Astrocyte (in vitro differentiated cells and primary cell): ENCODE results near the gene PHKA2. TPM values are rescaled to one million over a fixed set of nuclear protein-coding genes. Genes with fewer than 3 reads are reported as not detected.

Experiments used
- DNase-seq: peaks from one replicate; pipeline ENCODE4 v3.0.0-alpha.2; 2010; ENCODE audit warnings: low read depth
- FAIRE-seq: peaks from 2 replicates; lab custom pipeline; 2011; peaks lifted over from hg19 to GRCh38; lab: Jason Lieb, UNC
- H2AFZ ChIP-seq: 2 replicates; pipeline ENCODE4 v1.6.0; 2012; ENCODE audit warnings: low read depth, low read length, inconsistent platforms
- H3K27ac ChIP-seq: 2 replicates; pipeline ENCODE4 v1.5.1; 2011; ENCODE audit warnings: low read depth, low read length, inconsistent platforms
- H3K27me3 ChIP-seq: 2 replicates; pipeline ENCODE4 v1.6.0; 2011; ENCODE audit warnings: low read length, inconsistent platforms; ENCODE audit not compliant: insufficient read depth
- H3K36me3 ChIP-seq: 2 replicates; pipeline ENCODE4 v1.5.1; 2011; ENCODE audit warnings: low read length, inconsistent platforms; ENCODE audit not compliant: insufficient read depth
- H3K4me1 ChIP-seq: 2 replicates; pipeline ENCODE4 v1.5.1; 2011; ENCODE audit warnings: low read length, inconsistent platforms; ENCODE audit not compliant: insufficient read depth
- H3K4me2 ChIP-seq: 2 replicates; pipeline ENCODE4 v1.6.0; 2012; ENCODE audit warnings: low read length, inconsistent platforms
- H3K4me3 ChIP-seq: 2 replicates; pipeline ENCODE4 v1.5.1; 2011; ENCODE audit warnings: low read depth, mild to moderate bottlenecking, low read length, inconsistent platforms; ENCODE audit not compliant: insufficient read depth
- H3K79me2 ChIP-seq: 2 replicates; pipeline ENCODE4 v1.6.0; 2012; ENCODE audit warnings: mild to moderate bottlenecking, low read length, inconsistent platforms; ENCODE audit not compliant: insufficient read depth
- H3K9ac ChIP-seq: 2 replicates; pipeline ENCODE4 v1.6.0; 2012; ENCODE audit warnings: mild to moderate bottlenecking, low read length, inconsistent platforms
- H3K9me3 ChIP-seq: 2 replicates; pipeline ENCODE4 v1.5.1; 2012; ENCODE audit warnings: low read depth, mild to moderate bottlenecking, low read length, inconsistent platforms; ENCODE audit not compliant: insufficient read depth
- H4K20me1 ChIP-seq: 2 replicates; pipeline ENCODE4 v1.6.0; 2012; ENCODE audit warnings: low read length, inconsistent platforms; ENCODE audit not compliant: insufficient read depth
- H3K27ac Mint-ChIP-seq: one replicate; pipeline ENCODE4 v1.8.0; 2021; ENCODE audit warnings: mild to moderate bottlenecking, mixed read lengths; ENCODE audit not compliant: unreplicated experiment
- H3K27me3 Mint-ChIP-seq: one replicate; pipeline ENCODE4 v1.8.0; 2021; ENCODE audit warnings: low read depth, mixed read lengths; ENCODE audit not compliant: unreplicated experiment
- H3K36me3 Mint-ChIP-seq: one replicate; pipeline ENCODE4 v1.8.0; 2021; ENCODE audit warnings: low read depth, mixed read lengths; ENCODE audit not compliant: unreplicated experiment
- H3K4me1 Mint-ChIP-seq: one replicate; pipeline ENCODE4 v1.8.0; 2021; ENCODE audit warnings: low read depth, mixed read lengths; ENCODE audit not compliant: unreplicated experiment
- H3K4me3 Mint-ChIP-seq: one replicate; pipeline ENCODE4 v1.8.0; 2021; ENCODE audit warnings: mild to moderate bottlenecking, moderate library complexity, mixed read lengths; ENCODE audit not compliant: unreplicated experiment
- H3K9me3 Mint-ChIP-seq: one replicate; pipeline ENCODE4 v1.8.0; 2021; ENCODE audit warnings: mild to moderate bottlenecking, mixed read lengths; ENCODE audit not compliant: unreplicated experiment
- EZH2 ChIP-seq: IDR thresholded peaks from 2 replicates; pipeline ENCODE4 v1.6.1; 2012; ENCODE audit warnings: mild to moderate bottlenecking, low read length, inconsistent platforms; ENCODE audit not compliant: insufficient read depth
- total RNA-seq: library from RNA; stranded (reverse); gene quantifications from 2 replicates; pipeline ENCODE4 v1.2.1, GENCODE V29; 2021
- TF ChIP-seq, protein P1 (sequence below): IDR thresholded peaks from 2 replicates; pipeline ENCODE4 v1.5.1; 2011; ENCODE audit warnings: low read depth, mild to moderate bottlenecking, inconsistent platforms, low read length, moderate library complexity; ENCODE audit not compliant: insufficient read depth

PHKA2 gene
- total RNA-seq, 1 donor from 2014 or later = 12.4 TPM

GRCh38 chrX:18886344-18887161 is 97.4 kb downstream of the PHKA2 start:
- no peaks in the 10 kb centered on the region for H3K36me3 Mint-ChIP-seq
- Histone ChIP-seq H3K4me1 (peaks cover 12% of the 10 kb centered on the region), H3K79me2 (no peaks in the 10 kb centered on the region), H3K4me3 (peak overlapping the region; percentile 46), H2AFZ (peak overlapping the region; percentile 83), H3K9me3 (no peaks in the 10 kb centered on the region), H3K9ac (peak overlapping the region; percentile 71), H3K27me3 (no peaks in the 10 kb centered on the region), H3K27ac (no peak overlapping the region), H4K20me1 (no peaks in the 10 kb centered on the region), H3K36me3 (no peaks in the 10 kb centered on the region), H3K4me2 (peak overlapping the region; percentile 83)
- peaks cover 14% of the 10 kb centered on the region for H3K4me1 Mint-ChIP-seq
- peak overlapping the region; percentile 43 for H3K27ac Mint-ChIP-seq
- no peaks in the 10 kb centered on the region for H3K27me3 Mint-ChIP-seq
- DNase-seq = peak; percentile 26
- no peak for TF ChIP-seq EZH2
- TF ChIP-seq, protein P1, sequence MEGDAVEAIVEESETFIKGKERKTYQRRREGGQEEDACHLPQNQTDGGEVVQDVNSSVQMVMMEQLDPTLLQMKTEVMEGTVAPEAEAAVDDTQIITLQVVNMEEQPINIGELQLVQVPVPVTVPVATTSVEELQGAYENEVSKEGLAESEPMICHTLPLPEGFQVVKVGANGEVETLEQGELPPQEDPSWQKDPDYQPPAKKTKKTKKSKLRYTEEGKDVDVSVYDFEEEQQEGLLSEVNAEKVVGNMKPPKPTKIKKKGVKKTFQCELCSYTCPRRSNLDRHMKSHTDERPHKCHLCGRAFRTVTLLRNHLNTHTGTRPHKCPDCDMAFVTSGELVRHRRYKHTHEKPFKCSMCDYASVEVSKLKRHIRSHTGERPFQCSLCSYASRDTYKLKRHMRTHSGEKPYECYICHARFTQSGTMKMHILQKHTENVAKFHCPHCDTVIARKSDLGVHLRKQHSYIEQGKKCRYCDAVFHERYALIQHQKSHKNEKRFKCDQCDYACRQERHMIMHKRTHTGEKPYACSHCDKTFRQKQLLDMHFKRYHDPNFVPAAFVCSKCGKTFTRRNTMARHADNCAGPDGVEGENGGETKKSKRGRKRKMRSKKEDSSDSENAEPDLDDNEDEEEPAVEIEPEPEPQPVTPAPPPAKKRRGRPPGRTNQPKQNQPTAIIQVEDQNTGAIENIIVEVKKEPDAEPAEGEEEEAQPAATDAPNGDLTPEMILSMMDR = peak; percentile 31
- H3K9me3 Mint-ChIP-seq = no peaks in the 10 kb centered on the region
- FAIRE-seq = no peak
- H3K4me3 Mint-ChIP-seq = peak overlapping the region; percentile 50

GRCh38 chrX:18886005-18886343 is 97.9 kb downstream of the PHKA2 start:
- Histone ChIP-seq H3K27me3 (no peaks in the 10 kb centered on the region), H3K27ac (no peak overlapping the region), H4K20me1 (no peaks in the 10 kb centered on the region), H3K4me1 (peaks cover 12% of the 10 kb centered on the region), H2AFZ (peak overlapping the region; percentile 83), H3K9me3 (no peaks in the 10 kb centered on the region), H3K9ac (peak overlapping the region; percentile 71), H3K4me3 (peak overlapping the region; percentile 46), H3K36me3 (no peaks in the 10 kb centered on the region), H3K4me2 (peak overlapping the region; percentile 83), H3K79me2 (no peaks in the 10 kb centered on the region)
- Mint-ChIP-seq H3K9me3 (no peaks in the 10 kb centered on the region), H3K27ac (no peak overlapping the region), H3K4me3 (peak overlapping the region; percentile 50), H3K27me3 (no peaks in the 10 kb centered on the region), H3K4me1 (peaks cover 14% of the 10 kb centered on the region), H3K36me3 (no peaks in the 10 kb centered on the region)
- FAIRE-seq (no peak), DNase-seq (no peak)
- TF ChIP-seq EZH2 = no peak
- TF ChIP-seq, protein P1 = no peak
